IMR-90 (cell line): ENCODE measurements around the gene C1orf159. TPM values are rescaled to one million over a fixed set of nuclear protein-coding genes. Genes with fewer than 3 reads are reported as not detected.

Experiments used
- ATAC-seq: fragments of 200-7000 bp; cut with Tn5 transposase; 2 replicates; pipeline ENCODE4 v1.9.1; 2020; ENCODE audit warnings: low read depth, mild to moderate bottlenecking, moderate library complexity
- BruUV-seq: library from RNA; stranded (reverse); fragments of 400-500 nt; replicated peaks from 2 replicates; lab custom pipeline; 2021; lab: Mats Ljungman, UMichigan
- CTCF ChIA-PET: fragments of 300-600 bp; formaldehyde crosslinking; extraction: SDS; loops from one replicate; lab custom pipeline; 2021; ENCODE audit warnings: antibody characterized with exemption; lab: Yijun Ruan, JAX
- POLR2A ChIA-PET: fragments of 300-600 bp; sonication (Branson Sonifier 250); formaldehyde crosslinking; loops from one replicate; lab custom pipeline; 2022; ENCODE audit warnings: antibody characterized with exemption; ENCODE audit not compliant: unreplicated experiment; lab: Charles Lee
- DNase-seq: peaks from one replicate; pipeline ENCODE4 v3.0.0; 2013
- H2AFZ ChIP-seq: replicated peaks from 2 replicates; pipeline ENCODE3; 2013; ENCODE audit warnings: low read length, mild to moderate bottlenecking; ENCODE audit not compliant: poor library complexity
- H2AK5ac ChIP-seq: 2 replicates; pipeline ENCODE4 v1.6.1; 2013; ENCODE audit warnings: low read depth, low read length, inconsistent platforms
- H2AK9ac ChIP-seq: replicated peaks from 2 replicates; pipeline ENCODE3; 2013; ENCODE audit warnings: mild to moderate bottlenecking, low read depth, low read length, moderate library complexity; ENCODE audit not compliant: poor library complexity
- H2BK120ac ChIP-seq: 2 replicates; pipeline ENCODE4 v1.6.1; 2013; ENCODE audit warnings: low read depth, low read length, inconsistent platforms
- H2BK15ac ChIP-seq: 3 replicates; pipeline ENCODE4 v1.6.1; 2013; ENCODE audit warnings: low read depth, low read length, inconsistent platforms
- H2BK20ac ChIP-seq: 2 replicates; pipeline ENCODE4 v1.6.1; 2013; ENCODE audit warnings: low read depth, mild to moderate bottlenecking, inconsistent platforms, low read length, moderate library complexity
- H2BK5ac ChIP-seq: 2 replicates; pipeline ENCODE4 v1.6.1; 2013; ENCODE audit warnings: mild to moderate bottlenecking, low read depth, low read length, inconsistent platforms; ENCODE audit not compliant: poor library complexity, severe bottlenecking
- H3K14ac ChIP-seq: replicated peaks from 2 replicates; pipeline ENCODE4 v1.6.1; 2013; ENCODE audit warnings: low read depth, low read length, inconsistent platforms
- H3K18ac ChIP-seq: 2 replicates; pipeline ENCODE4 v1.6.1; 2013; ENCODE audit warnings: low read depth, low read length, control low read depth
- H3K23ac ChIP-seq: 2 replicates; pipeline ENCODE4 v1.6.1; 2013; ENCODE audit warnings: low read depth, low read length, inconsistent platforms
- H3K27ac ChIP-seq: 2 replicates; pipeline ENCODE4 v1.5.1; 2013; ENCODE audit warnings: mild to moderate bottlenecking, control low read depth, low read length; ENCODE audit not compliant: insufficient read depth
- H3K27me3 ChIP-seq: 2 replicates; pipeline ENCODE4 v1.6.1; 2013; ENCODE audit warnings: low read length; ENCODE audit not compliant: control insufficient read depth, insufficient read depth
- H3K36me3 ChIP-seq: 2 replicates; pipeline ENCODE4 v1.6.1; 2013; ENCODE audit warnings: low read length, mixed read lengths; ENCODE audit not compliant: control insufficient read depth, insufficient read depth
- H3K4ac ChIP-seq: 2 replicates; pipeline ENCODE4 v1.6.1; 2013; ENCODE audit warnings: low read depth, low read length, inconsistent platforms
- H3K4me1 ChIP-seq: 2 replicates; pipeline ENCODE4 v1.6.1; 2013; ENCODE audit warnings: low read length, mixed read lengths; ENCODE audit not compliant: control insufficient read depth, insufficient read depth
- H3K4me2 ChIP-seq: 2 replicates; pipeline ENCODE4 v1.6.1; 2013; ENCODE audit warnings: low read depth, mild to moderate bottlenecking, control low read depth, low read length, moderate library complexity
- H3K4me3 ChIP-seq: 2 replicates; pipeline ENCODE4 v1.5.1; 2013; ENCODE audit warnings: low read depth, mild to moderate bottlenecking, control low read depth, low read length, moderate library complexity; ENCODE audit not compliant: insufficient read depth
- H3K56ac ChIP-seq: 2 replicates; pipeline ENCODE4 v1.6.1; 2013; ENCODE audit warnings: low read length, inconsistent platforms; ENCODE audit not compliant: insufficient read depth; ENCODE audit errors: extremely low read depth
- H3K79me1 ChIP-seq, 2 experiments: 2 replicates each; pipeline ENCODE4 v1.6.1; 2013; ENCODE audit warnings: low read length in 2 of 2, inconsistent platforms in 1 of 2, low read depth in 1 of 2
- H3K9ac ChIP-seq: 2 replicates; pipeline ENCODE4 v1.6.1; 2013; ENCODE audit warnings: low read depth, low read length, control low read depth
- H3K9me1 ChIP-seq: 2 replicates; pipeline ENCODE4 v1.6.1; 2013; ENCODE audit warnings: low read length, inconsistent platforms; ENCODE audit not compliant: insufficient read depth
- H3K9me3 ChIP-seq: 2 replicates; pipeline ENCODE4 v1.6.1; 2013; ENCODE audit warnings: low read length; ENCODE audit not compliant: control insufficient read depth, insufficient read depth
- H4K20me1 ChIP-seq: 2 replicates; pipeline ENCODE4 v1.6.1; 2013; ENCODE audit warnings: low read length, inconsistent platforms; ENCODE audit not compliant: insufficient read depth
- H4K5ac ChIP-seq: 2 replicates; pipeline ENCODE4 v1.6.1; 2013; ENCODE audit warnings: mild to moderate bottlenecking, low read depth, low read length, control low read depth
- H4K8ac ChIP-seq, 2 experiments: 2 replicates each; pipeline ENCODE4 v1.6.1; 2013; ENCODE audit warnings: low read depth in 2 of 2, low read length in 2 of 2, control low read depth in 1 of 2, inconsistent platforms in 1 of 2
- H4K91ac ChIP-seq: 2 replicates; pipeline ENCODE4 v1.6.1; 2013; ENCODE audit warnings: low read depth, low read length, inconsistent platforms; ENCODE audit not compliant: insufficient read depth
- CEBPB ChIP-seq: IDR thresholded peaks from 2 replicates; pipeline ENCODE4 v1.6.1; 2012; ENCODE audit warnings: low read depth, low read length, improper control_type of control experiment
- CHD1 ChIP-seq: IDR thresholded peaks from 2 replicates; pipeline ENCODE4 v1.6.1; 2012; ENCODE audit warnings: low read depth, low read length, improper control_type of control experiment
- FOS ChIP-seq: fragments of 150-350 bp; IDR thresholded peaks from 2 replicates; pipeline ENCODE4 v1.6.1; 2016; ENCODE audit warnings: low read depth, low read length
- MAFK ChIP-seq: IDR thresholded peaks from 2 replicates; pipeline ENCODE4 v1.6.1; 2012; ENCODE audit warnings: low read depth, low read length, improper control_type of control experiment
- MAZ ChIP-seq: IDR thresholded peaks from 2 replicates; pipeline ENCODE4 v1.6.1; 2012; ENCODE audit warnings: low read depth, mild to moderate bottlenecking, low read length, improper control_type of control experiment, moderate library complexity, borderline replicate concordance
- MXI1 ChIP-seq: IDR thresholded peaks from 2 replicates; pipeline ENCODE4 v1.6.1; 2012; ENCODE audit warnings: low read depth, mild to moderate bottlenecking, low read length, moderate library complexity, borderline replicate concordance
- NFE2L2 ChIP-seq: fragments of 150-350 bp; IDR thresholded peaks from 2 replicates; pipeline ENCODE4 v1.6.1; 2016; ENCODE audit warnings: low read depth, mild to moderate bottlenecking, low read length
- POLR2A ChIP-seq: IDR thresholded peaks from 2 replicates; pipeline ENCODE4 v1.6.1; 2012; ENCODE audit warnings: mild to moderate bottlenecking, low read depth, low read length
- RAD21 ChIP-seq: IDR thresholded peaks from 2 replicates; pipeline ENCODE4 v1.6.1; 2012; ENCODE audit warnings: low read length, improper control_type of control experiment
- RCOR1 ChIP-seq: IDR thresholded peaks from 2 replicates; pipeline ENCODE4 v1.6.1; 2012; ENCODE audit warnings: mild to moderate bottlenecking, low read length, improper control_type of control experiment; ENCODE audit not compliant: insufficient replicate concordance
- RFX5 ChIP-seq: IDR thresholded peaks from 2 replicates; pipeline ENCODE4 v1.8.0; 2012; ENCODE audit warnings: low read depth, mild to moderate bottlenecking, low read length, moderate library complexity
- SMC3 ChIP-seq: fragments of 150-350 bp; IDR thresholded peaks from 2 replicates; pipeline ENCODE4 v1.6.1; 2016; ENCODE audit warnings: low read depth, mild to moderate bottlenecking, antibody characterized with exemption, low read length, moderate library complexity
- WGBS, 2 experiments: methylation state at CpG; one replicate each; pipeline versions ENCODE4 v1.1.5 to v1.1.7; 2013; ENCODE audit warnings: missing lambda C conversion rate in 2 of 2; ENCODE audit not compliant: insufficient read length in 1 of 2; ENCODE audit errors: extremely low coverage in 2 of 2; 5-methylcytosine and 5-hydroxymethylcytosine counted together
- dilution Hi-C: fragments of 300-500 bp; cut with HindIII; formaldehyde crosslinking; loops from one replicate; pipeline ENCODE4 v1.14.3; 2018; ENCODE audit warnings: low sequenced_read_pairs; ENCODE audit not compliant: unreplicated experiment
- in situ Hi-C: fragments of 300-500 bp; cut with MboI; formaldehyde crosslinking; loops from 3 replicates; pipeline ENCODE4 v1.14.3; 2019; ENCODE audit warnings: low sequenced_read_pairs, inconsistent platforms, mixed read lengths
- intact Hi-C: fragments of 100-400 bp; cut with micrococcal nuclease; formaldehyde crosslinking; loops from 2 replicates; pipeline ENCODE4 v1.10.0; 2022
- polyA plus RNA-seq, 3 experiments: library from polyadenylated mRNA; depleted of rRNA; stranded (reverse); fragments of >200 nt; gene quantifications; 2 replicates each; pipeline ENCODE4 v1.2.3, GENCODE V29; 2012; ENCODE audit warnings: low replicate concordance in 1 of 3
- total RNA-seq: library from RNA; depleted of rRNA; stranded (reverse); fragments of >200 nt; gene quantifications from 2 replicates; pipeline ENCODE4 v1.2.3, GENCODE V29; 2012
- TF ChIP-seq, protein P1 (sequence below): fragments of 150-350 bp; IDR thresholded peaks from 2 replicates; pipeline ENCODE4 v1.6.1; 2016; ENCODE audit warnings: low read depth, mild to moderate bottlenecking, low read length, moderate library complexity, borderline replicate concordance
- TF ChIP-seq, protein P2 (sequence below): fragments of 150-350 bp; IDR thresholded peaks from 2 replicates; pipeline ENCODE4 v1.6.1; 2017; ENCODE audit warnings: mild to moderate bottlenecking, antibody characterized with exemption, low read length, low read depth

Gene C1orf159
- total and polyA plus RNA-seq, 2 of the 4 experiments (the other 2 are of a cell fraction): 2.9 to 12.6 TPM

DNA sequence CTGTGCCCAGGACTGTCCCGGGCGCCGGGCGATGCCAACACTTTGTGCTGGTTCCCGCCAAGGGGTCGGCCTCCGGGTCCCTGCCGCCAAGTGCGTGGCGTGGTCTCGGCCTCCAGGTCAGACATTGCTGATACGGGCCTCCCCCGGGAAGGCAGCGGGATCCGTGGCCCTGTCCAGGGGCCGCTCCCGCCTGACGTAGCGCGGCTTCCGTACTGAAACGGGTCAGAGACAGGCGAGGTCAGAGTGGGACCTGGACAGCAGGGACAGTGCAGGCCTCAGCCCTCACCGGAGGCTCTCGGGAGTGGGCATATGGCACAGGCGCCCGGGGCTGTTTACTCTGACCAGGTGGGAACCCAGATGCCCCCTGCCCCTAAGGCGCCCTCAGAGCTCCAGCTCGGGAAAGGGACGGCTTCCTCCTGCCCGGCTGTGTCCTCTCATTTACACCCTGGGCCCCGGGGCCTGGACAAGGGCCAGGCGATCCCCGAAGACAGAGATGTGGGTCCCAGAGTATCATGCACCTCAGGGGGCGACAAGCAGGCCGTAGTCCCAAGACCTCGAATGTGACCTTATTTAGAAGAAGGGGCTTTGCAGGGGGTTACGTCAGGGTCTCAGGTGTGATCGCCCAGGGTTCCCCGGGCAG, 33.0 kb downstream of the C1orf159 start (continued):
- TF ChIP-seq CEBPB (no peak), RAD21 (no peak), POLR2A (no peak), SMC3 (no peak), CHD1 (no peak), MXI1 (no peak)

DNA sequence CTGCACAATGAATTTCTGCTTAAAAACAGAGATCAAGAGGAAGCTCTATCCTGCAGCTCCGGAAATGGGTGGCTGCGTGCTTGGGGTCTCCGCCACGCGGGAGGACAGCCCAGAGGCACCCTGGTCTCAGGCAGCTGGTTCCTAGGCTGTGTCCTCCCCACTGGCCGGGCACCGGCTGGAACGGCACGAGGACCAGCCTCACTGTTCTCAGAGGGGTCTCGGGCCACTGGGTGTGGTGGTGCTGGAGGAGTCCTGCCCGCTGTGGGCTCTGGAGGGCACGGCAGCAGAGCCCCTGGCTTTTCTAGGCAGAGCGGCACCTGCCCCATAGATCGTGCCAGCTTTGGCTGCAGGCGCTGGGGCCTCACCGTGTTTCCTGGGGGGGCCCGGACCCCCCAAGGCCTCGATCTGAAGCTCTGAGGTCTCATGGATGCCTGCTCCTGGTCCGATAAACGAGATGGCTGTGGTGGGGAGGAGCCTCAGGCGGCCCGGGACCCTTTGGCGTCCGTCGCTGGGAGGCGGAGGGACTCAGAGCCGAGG, 33.6 kb downstream of the C1orf159 start:
- H4K20me1 ChIP-seq: peaks cover 3% of the 10 kb centered on the region
- H2BK15ac ChIP-seq: no peak overlapping the region
- no peak overlapping the region for H3K4me3 ChIP-seq
- dilution Hi-C loops (no loop called here), in situ Hi-C loops (no loop called here), intact Hi-C loops (no loop called here)
- peaks cover 11% of the 10 kb centered on the region for H3K4me1 ChIP-seq
- no peak overlapping the region for H3K4ac ChIP-seq
- H3K18ac ChIP-seq: no peak overlapping the region
- H3K9me3 ChIP-seq: no peaks in the 10 kb centered on the region
- no peak overlapping the region for H2AFZ ChIP-seq
- ATAC-seq (no peak), DNase-seq (no peak)
- H3K27me3 ChIP-seq: no peaks in the 10 kb centered on the region
- H3K9me1 ChIP-seq: no peaks in the 10 kb centered on the region
- no peak overlapping the region for H2BK5ac ChIP-seq
- 95% methylated on average over 14 of the region's 27 CpGs; no CpG with 5 or more reads in 1 of the 2 experiments for WGBS, 2 experiments
- no peak overlapping the region for H4K8ac ChIP-seq
- H2AK9ac ChIP-seq: no peak overlapping the region
- H3K9ac ChIP-seq: no peak overlapping the region
- no TSS peak for BruUV-seq
- H3K4me2 ChIP-seq: no peak overlapping the region
- no peaks in the 10 kb centered on the region for H3K79me1 ChIP-seq
- ChIA-PET CTCF (no interaction called here), POLR2A (no interaction called here)
- H4K91ac ChIP-seq: no peak overlapping the region
- peaks cover 4% of the 10 kb centered on the region for H3K36me3 ChIP-seq
- no peak overlapping the region for H3K23ac ChIP-seq
- no peak overlapping the region for H2BK120ac ChIP-seq
- no peak overlapping the region for H4K5ac ChIP-seq
- no peak overlapping the region for H3K27ac ChIP-seq
- no peak overlapping the region for H3K56ac ChIP-seq
- H2AK5ac ChIP-seq: no peak overlapping the region
- no peak overlapping the region for H2BK20ac ChIP-seq
- H3K14ac ChIP-seq: no peak overlapping the region
- TF ChIP-seq CHD1 (no peak), MXI1 (no peak), POLR2A (no peak), MAZ (no peak), CEBPB (no peak), MAFK (no peak), FOS (no peak), NFE2L2 (no peak), RAD21 (no peak), RCOR1 (no peak), RFX5 (no peak)
- TF ChIP-seq, protein P1, sequence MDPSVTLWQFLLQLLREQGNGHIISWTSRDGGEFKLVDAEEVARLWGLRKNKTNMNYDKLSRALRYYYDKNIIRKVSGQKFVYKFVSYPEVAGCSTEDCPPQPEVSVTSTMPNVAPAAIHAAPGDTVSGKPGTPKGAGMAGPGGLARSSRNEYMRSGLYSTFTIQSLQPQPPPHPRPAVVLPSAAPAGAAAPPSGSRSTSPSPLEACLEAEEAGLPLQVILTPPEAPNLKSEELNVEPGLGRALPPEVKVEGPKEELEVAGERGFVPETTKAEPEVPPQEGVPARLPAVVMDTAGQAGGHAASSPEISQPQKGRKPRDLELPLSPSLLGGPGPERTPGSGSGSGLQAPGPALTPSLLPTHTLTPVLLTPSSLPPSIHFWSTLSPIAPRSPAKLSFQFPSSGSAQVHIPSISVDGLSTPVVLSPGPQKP: no peak
- TF ChIP-seq, protein P2, sequence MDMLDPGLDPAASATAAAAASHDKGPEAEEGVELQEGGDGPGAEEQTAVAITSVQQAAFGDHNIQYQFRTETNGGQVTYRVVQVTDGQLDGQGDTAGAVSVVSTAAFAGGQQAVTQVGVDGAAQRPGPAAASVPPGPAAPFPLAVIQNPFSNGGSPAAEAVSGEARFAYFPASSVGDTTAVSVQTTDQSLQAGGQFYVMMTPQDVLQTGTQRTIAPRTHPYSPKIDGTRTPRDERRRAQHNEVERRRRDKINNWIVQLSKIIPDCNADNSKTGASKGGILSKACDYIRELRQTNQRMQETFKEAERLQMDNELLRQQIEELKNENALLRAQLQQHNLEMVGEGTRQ: no peak
